Measurements from ENCODE around the gene TMC1. TPM values are rescaled to one million over a fixed set of nuclear protein-coding genes. Genes with fewer than 3 reads are reported as not detected.

Gene TMC1
- polyA plus RNA-seq, 5 donors: 0.30 to 0.63 (median 0.51) TPM

DNA sequence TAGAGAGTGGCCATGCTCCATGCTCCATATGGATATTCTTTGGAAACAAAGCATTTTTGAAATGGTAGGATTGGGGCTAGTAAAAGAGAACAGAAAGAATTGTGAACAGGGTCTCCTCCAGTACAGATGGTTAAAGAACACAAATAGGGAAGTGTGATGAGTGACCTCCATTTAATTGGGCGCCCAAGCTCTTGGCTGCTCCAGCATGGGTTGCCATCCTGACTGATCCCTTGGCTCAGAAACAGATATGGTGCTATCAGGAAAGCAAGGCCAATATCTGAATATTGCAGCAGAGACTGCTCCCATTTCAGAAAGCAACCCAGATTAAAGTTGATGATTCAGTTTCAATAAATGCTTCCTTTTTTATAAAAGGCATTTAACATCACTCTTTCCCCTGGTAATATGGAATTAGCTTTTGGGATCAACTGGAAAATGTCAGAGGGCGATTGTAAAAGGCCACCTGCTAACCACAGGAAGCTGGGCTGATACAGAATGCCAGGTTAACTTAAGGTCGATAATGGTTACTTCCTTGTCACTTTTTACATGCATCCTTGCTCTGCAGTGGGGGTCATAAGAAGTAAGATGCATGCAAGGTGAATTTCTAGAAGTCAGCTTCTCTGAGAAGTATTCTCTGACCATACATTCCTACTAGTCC lies 52.9 kb downstream of the TMC1 start:
- no peak for DNase-seq

DNA sequence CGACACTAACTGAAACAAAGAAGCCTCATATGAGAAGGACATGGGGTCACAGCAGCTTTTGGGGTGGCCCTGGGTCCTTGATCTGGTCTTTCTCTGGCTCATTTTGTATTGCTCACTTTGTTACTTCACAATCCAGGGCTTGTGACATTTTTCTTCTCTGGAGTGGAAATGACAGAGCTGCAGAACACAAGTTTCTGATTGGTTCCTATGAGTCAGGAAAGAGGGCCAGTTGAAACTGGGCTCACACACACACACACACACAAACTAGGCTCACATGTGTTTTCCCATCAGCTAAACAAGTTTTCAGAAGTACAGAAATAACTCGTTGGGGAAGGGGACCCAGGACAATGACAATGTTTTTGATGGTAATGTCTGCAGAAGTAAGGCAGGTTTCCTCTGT lies 54.3 kb downstream of the TMC1 start:
- no peak for DNase-seq

DNA sequence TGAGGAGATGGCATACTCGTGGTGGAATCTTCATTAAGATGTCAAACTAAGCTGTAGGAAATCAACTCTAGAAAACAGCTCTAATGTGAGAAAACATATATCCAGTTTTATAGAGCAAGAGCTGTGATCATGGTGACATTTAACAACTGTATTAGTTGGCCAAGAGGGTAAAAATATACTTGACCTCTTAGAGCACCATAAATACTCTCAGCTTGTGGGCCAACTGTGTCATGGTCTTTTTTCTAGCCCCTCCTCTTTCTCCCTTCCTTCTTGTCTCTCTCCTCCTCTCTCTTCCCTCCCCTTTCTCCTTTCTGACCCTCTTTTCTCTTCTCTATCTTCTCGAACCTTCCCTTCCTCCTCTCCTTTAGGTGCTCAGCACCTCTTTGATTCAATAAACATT lies 54.7 kb downstream of the TMC1 start:
- DNase-seq: no peak

DNA sequence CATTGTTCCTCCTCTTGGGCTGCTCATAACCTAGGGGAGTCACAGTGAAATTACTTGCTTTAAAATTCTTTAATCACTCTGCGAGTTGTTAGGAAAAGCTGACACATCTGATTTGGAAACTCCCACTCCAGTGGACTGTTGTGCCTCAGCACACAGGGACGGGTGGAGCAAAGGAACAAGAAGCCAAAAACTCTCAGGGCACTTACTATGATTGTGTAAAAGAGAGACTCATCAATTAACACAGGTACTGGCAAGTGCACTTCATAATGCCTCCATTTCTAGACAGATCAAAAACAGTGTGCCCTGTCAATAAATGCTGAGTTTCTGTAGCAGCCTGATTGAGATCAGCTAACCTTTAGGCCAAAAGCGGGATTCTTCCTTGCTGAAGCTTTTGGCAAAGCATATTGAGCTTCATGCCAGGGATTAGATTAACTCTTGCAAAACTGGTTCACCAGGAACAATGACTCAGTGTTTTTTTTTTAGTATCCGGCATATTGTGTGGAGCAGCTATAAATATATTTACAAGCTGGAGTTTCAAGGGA lies 55.9 kb downstream of the TMC1 start:
- DNase-seq: no peak

DNA sequence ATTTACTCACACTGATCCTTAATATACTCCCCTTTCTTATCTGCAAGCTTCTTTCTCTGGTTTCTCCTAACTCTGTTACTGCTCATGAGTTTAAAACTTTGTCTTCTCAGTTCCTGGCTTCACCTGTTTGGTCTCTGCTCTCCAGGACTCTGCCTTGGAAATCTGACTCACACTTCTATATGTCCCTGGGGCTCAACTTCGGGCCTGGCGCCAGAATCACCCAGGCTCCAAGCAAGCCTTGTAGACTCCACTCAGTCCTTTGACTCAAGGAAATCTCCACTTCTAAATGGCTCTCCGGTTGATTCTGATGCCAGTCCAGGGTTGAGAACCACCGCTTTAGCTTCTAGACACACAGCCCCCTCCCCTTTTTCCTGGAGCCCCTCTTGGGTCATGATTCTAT lies 57.8 kb downstream of the TMC1 start:
- DNase-seq: no peak

DNA sequence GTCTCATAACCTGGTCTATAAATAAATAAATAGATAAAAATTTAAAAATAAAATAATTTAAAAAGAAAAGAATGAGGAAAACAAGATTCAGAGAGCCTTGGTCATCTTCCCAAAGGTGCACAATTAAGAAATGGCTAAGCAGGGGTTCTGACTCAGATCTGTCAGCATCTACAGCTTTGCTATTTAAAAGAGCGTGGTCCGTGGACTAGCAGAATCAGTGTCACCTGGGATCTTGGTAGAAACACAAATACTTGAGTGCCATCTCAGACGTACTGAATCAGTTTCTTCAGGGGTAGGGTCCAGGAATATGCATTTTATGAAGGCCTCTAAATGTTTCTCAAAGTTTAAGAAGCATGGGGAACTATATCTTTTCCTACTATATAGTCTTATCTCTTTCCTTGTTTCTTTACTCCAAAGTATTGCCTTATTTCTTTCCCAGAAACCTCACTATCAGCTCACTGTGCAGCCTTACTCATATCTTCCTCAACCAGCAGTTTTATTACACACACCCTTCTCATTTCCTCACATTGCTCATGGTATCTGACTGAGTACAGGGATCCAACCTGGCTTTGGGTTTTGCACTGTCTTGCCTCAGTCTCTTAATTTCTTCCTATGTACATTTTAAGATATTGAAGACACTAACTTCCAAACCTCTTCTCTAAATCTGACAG lies 58.6 kb downstream of the TMC1 start:
- DNase-seq: no peak

DNA sequence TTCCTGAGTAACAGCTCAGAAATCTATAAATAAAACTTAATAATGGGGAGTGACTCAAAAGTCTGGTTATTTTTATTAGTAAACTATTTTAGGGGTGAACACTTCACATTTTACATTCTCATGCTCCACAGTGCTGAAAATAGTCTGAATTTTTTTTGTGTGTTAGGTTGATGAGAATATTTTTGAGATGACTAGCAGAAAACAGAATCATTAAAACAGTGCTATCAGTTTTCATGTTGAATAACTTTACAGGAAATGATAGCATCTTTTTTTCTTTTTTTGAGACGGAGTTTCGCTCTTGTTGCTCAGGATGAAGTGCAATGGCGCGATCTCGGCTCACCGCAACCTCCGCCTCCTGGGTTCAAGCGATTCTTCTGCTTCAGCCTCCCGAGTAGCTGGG lies 60.3 kb downstream of the TMC1 start:
- DNase-seq: no peak

DNA sequence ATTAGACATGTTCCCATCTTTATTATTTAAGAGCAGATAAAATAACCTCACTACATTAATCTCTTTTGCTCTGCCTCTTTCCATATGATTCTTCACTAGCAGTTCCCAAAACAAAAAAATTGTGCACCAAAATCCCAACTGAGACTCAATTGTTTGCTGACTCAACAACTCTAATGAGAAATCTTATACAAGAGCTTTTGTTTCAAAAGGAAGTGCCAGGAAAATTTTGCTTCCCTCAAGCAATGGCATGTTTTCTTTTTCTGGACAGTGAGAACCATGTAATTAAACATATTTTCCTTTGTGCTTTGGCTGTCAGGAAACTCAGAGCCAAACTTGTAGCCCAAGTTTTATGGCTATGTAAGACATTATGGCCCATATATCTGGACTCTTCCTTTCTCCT lies 62.0 kb downstream of the TMC1 start:
- no peak for DNase-seq

DNA sequence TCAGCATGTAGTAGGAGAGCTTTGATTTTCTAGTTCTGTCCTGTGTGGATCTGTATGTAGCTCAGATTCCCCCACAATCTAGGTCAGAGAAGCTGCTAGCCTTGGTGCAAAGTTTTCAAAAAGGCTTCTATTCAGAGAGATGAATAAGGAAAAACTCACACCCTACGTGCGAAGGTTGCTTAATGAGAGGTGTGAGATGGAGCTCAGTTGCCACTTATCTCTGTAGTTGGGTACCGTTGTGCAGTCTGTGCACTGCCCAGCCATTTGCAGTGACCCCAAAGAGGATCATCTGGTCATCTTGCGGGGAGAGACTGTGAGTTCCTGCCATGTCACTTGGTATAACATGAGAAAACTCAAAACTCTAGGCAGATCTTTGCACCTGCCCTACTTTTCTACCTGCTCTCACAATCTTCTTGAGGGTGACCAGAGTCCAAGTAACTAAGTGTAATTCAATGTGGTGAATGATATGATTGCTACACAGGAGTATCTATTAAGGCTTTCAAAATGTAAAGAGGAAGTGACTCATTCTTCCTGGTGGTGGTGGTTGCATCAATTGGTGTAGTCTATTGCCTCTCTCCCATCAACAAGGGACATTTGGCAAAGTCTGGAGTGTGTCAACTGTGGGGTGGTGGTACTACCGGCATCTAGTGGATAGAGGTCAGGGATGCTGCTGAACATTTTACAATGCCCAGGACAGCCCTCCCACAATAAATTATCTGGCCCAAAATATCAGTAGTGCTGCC lies 65.2 kb downstream of the TMC1 start:
- no peak for DNase-seq

DNA sequence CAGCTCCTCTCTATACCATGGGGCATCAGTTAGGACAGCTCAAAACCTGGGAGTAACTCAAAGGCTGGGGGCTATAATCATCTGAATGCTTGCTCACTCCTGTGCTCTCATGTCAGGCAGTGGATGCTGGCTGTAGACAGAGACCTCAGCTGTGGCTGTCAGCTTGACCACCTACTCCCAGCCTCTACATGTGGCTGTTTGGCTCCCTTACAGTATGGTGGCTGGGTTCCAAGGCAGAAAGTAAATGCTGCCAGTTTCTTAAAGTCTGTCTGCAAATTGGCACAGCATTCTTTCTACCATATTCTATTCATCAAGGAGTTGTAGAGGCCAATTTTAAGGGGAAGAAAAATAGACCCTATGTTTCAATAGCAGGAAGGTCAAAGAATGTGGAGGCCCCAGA lies 66.9 kb downstream of the TMC1 start:
- DNase-seq: peak; percentile 16 to 29

DNA sequence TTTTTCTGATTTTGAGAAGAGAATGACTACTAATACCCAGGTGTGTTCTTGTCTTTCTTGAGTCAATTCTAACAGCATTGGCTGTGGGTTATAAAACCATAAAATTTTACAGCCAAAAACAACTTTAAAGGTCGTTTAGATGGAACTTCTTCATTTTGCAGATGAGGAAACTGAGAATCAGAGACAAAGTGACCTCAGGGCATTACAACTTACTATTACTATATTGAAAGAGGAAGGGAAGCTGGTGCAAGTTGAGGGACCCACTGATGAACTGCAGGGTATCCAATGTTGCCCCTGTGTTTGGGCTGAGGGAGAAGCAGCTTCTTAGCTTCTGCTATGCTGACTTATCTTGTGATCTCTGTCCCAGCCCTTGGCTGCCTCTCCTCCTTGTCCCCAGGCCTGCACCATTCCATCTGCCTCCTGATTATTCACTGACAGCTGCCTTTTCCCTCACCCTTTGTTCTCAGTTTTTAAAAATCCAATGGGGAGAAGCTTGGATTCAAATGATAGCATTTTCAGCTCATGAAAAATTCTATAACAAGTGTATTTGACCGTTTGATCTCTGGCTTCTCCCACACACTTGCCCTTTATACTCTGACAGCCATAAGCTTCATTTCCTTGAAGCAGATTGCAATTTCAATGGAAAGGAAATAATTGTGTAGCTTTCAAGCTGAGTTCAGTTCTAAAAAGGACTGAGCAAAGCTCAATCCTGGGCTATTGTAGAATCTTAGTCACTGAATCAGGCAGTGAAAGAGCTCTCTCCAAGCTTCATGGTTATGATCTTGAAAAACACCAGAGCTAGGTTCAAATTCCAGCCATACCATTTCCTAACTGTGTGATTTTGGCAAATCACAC lies 68.5 kb downstream of the TMC1 start:
- DNase-seq: no peak

DNA sequence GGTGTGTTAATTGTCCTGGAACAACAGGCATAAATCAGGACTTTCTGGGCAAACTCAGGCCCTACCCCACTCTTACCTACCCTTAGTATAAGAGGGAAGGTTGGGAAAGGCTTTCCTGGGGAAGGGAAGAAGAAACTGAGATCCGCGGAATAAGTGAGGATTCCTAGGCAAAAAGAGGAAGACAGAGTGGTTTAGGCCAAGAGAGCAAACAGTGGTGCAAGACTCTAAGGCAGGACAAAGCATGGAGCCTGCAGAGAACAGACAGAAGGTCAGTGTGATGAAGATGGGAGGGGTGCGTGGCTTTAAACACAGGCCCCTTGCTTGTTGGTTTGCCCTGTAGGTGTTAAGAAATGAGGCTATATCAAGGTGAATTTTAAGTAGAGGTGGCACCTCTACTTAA lies 69.4 kb downstream of the TMC1 start:
- no peak for DNase-seq

DNA sequence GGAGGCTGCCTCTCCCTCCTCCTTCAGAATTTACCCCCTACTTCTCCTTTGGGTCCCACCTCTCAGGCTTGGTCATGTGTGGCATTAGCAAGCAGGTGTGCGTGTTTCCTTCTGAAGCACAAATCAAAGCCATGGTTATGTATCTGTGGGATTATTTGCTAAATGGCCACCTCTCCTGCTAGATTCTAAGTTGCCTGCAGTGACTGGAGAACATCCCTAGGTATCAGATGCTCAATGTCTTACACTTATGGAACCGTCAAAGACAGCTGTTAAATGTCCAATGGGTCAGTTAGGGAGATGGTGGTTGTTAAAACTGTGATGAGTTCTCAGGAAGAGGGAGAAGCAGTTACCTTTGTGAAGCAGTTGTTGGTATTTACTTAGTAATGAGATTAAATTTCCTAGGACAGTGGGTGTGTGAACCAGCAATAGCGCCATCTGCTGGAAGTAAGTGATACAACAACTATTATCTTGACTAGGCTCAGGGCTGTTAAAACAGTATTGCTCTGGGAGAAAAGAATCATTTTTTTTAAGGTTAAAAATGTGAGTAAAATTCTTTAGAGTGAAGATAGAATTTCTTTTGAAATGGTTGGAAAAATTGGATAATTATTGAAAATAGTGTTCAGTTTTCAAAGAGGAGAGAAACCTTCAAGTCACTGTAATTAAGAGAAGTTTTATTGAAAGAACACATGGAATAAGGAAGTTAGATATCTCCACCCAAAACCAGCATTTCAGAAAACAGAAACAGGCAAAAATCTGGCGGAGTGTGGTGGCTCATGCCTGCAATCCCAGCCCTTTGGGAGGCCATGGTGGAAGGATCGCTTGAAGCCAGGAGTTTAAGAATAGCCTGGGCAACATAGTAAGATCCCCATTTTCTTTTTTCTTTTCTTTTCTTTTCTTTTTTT lies 71.3 kb downstream of the TMC1 start:
- DNase-seq: peak; percentile 38 to 57

DNA sequence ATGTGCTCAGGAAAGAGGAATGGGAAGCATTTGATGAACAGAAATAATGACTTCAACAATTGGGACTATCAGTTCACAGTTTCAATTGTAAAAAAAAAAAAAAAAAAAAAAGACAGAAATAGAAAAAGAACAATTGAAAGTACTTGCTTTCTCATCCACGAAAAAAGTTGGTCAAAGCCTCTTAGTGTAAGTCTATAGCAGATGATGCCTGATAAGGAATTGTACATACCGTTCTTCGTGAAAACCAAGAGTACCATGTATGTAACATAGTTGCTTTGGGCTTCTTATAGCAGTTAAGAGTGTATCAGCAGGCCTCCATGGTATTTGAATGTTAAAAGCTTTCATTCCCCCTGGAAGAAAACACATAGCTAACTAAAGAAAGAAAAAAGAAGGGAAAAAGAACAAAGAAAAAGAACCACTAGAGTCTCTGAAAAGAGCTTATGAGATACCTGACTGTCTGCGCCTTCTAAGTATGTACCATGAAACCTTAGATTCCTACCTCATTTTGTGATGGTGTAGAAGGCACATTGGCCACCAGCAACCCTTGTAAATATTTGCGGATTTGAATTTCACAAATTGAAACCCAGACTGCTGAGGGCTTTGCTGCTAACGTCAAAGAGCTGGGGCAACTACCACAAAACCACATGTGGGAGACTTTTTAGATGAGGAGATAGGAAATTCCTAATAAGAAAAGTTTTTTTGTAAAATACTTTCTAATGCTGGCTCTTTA lies 75.2 kb downstream of the TMC1 start:
- DNase-seq: no peak

DNA sequence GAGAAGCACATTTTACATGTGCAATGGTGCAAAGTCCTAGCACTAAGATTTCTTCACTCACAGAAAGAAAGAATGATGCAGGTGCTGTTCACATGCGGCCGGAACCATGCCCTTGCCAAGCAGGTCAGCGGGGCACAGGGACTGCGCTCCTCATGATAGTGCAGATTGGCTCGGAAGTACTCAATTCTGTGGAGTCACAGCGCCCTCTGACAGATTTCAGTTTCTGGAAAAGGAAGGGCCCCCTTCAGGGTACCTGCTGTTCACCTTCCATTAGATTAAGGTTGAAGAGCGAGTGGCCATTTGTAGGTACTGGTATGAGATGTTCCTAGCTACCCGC lies 75.7 kb downstream of the TMC1 start:
- DNase-seq: no peak

DNA sequence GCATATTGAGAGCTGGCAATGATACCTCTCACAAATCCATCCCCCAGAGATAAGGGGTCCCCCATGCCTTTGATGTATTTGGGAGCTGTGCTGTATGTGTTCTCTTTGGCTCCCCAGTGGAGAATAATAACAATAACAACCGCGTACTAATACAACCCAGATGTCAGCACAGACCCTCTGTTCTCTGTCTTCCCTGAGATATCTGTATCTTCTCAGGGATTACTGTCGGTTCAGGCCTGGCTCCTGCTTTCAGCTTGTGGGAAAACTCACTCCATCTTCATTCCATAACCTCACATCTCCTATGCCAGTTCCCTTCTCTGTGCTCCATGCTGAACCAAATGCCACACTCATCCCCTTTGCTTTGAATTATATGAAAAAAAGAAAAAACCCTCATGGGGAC lies 76.2 kb downstream of the TMC1 start:
- no peak for DNase-seq

DNA sequence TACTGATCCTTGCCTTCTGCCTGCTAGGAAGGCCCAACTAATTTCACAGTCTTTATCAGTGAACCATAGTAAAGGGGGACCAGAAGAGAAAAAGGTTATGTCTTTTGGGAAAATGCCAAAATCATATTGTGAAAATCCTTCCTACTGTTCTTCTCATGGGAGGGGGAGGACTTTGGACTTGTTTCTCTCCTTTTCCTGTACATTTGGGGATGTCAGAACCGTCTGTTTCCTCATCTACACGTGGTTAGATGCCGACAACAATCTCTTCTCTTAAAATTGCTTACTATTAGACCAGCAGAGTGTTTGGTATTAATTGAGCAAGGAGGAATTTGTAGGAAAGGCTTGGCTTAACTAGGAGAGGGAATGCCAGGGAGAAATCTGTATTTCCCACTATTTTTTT lies 77.2 kb downstream of the TMC1 start:
- no peak for DNase-seq

DNA sequence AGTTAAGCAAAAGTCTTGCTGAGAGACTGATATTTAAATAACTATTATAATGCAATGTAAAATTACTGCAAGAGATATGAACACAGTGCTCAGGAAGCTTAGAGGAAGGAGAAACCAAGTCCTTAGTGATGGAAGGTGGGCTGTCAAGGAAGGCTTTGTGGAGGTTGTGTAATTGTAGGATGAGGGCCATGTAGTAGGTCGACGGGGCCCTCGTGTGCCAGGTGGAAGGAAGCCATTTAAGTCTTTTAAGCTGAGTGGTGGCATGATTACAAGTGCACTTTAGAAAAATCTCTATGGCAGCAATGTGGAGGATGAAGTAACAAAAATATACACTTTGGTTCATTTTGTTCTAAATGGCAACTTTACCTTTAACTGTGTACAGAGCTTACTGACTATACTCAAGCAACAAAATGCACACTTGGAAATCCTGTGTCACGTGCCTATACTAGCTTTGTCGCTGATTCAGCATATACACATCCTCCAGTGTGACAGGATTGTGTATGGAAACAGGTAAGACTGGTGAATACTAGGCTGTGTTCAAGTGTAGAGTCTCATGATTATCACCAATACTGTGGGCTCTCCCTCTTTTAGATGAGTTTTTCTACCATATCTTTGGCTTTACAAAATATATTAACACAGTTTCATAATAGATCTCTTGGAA lies 78.6 kb downstream of the TMC1 start:
- no peak for DNase-seq

DNA sequence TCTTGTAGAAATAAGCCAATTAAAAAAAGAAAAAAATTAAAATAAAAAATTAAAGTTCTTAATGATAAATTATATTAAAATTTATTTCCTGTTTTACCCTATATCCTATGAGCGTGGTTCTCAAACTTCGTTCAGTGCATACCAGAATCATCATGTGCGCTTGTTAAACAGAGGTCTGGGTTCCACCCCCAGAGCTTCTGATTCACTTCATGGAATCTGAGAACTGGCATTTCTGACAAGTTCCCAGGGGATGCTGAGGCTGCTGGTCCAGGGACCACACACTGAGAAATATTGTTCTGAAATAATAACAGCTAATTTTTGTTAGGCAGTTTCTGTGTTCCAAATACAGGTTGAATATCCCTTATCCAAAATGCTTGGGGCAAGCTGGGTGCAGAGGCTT lies 79.3 kb downstream of the TMC1 start:
- DNase-seq: no peak

DNA sequence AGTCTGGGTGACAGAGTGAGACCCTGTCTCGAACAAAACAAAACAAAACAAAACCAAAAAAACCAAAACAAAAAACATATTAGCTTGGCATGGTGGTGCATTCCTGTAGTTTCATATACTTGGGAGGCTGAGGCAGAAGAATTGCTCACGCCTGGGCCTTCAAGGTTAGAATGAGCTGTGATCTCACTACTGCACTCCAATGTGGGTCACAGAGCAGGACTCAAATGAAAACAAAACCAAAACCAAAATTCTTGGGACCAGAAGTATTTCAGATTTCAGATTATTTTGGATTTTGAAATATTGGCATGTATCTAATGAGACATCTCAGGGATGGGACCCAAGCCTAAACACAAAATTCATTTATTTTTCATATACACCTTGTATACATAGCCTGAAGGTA lies 80.2 kb downstream of the TMC1 start:
- no peak for DNase-seq

Data from right lung (tissue), 5 donors.